Panc1 (cell line): ENCODE data around the gene CAMTA2. TPM values are rescaled to one million over a fixed set of nuclear protein-coding genes. Genes with fewer than 3 reads are reported as not detected.

Experiments
- ATAC-seq: fragments of 200-7000 bp; cut with Tn5 transposase; 2 replicates; pipeline ENCODE4 v1.9.1; 2020; ENCODE audit warnings: mild to moderate bottlenecking, moderate library complexity
- BruUV-seq: library from RNA; stranded (reverse); fragments of 400-500 nt; replicated peaks from 2 replicates; lab custom pipeline; 2021; lab: Mats Ljungman, UMichigan
- CTCF ChIA-PET: fragments of 300-600 bp; sonication (Branson Sonifier 250); formaldehyde crosslinking; loops from one replicate; lab custom pipeline; 2022; ENCODE audit warnings: antibody characterized with exemption; lab: Charles Lee
- POLR2A ChIA-PET: fragments of 300-600 bp; sonication (Branson Sonifier 250); formaldehyde crosslinking; loops from one replicate; lab custom pipeline; 2022; ENCODE audit warnings: antibody characterized with exemption; lab: Charles Lee
- DNase-seq: peaks from one replicate; pipeline ENCODE4 v3.0.0-alpha.2; 2010; ENCODE audit warnings: low read depth, low spot score
- H3K27ac ChIP-seq: 2 replicates; pipeline ENCODE4 v1.5.1; 2011; ENCODE audit warnings: mild to moderate bottlenecking, low read length, inconsistent platforms
- H3K27me3 ChIP-seq: fragments of 200-500 bp; sonication (Bioruptor generic); 2 replicates; pipeline ENCODE4 v1.6.0; 2014; ENCODE audit warnings: low read length, inconsistent platforms; ENCODE audit not compliant: control insufficient read depth, insufficient read depth
- H3K36me3 ChIP-seq: fragments of 200-500 bp; sonication (Bioruptor generic); 2 replicates; pipeline ENCODE4 v1.5.1; 2014; ENCODE audit warnings: inconsistent platforms, mild to moderate bottlenecking, low read length, moderate library complexity; ENCODE audit not compliant: control insufficient read depth, insufficient read depth
- H3K4me1 ChIP-seq: 2 replicates; pipeline ENCODE4 v1.5.1; 2011; ENCODE audit warnings: inconsistent platforms, mild to moderate bottlenecking, low read length, moderate library complexity; ENCODE audit not compliant: control insufficient read depth, insufficient read depth
- H3K4me3 ChIP-seq, 2 experiments: 2 replicates each; pipeline ENCODE4 v1.5.1; 2011 to 2012; ENCODE audit warnings: low read depth in 2 of 2, low read length in 2 of 2, mild to moderate bottlenecking in 2 of 2, inconsistent platforms in 1 of 2, moderate library complexity in 1 of 2
- H3K9me3 ChIP-seq: fragments of 200-500 bp; sonication (Bioruptor generic); 2 replicates; pipeline ENCODE4 v1.5.1; 2014; ENCODE audit warnings: low read depth, mild to moderate bottlenecking, inconsistent platforms, low read length, moderate library complexity; ENCODE audit not compliant: control insufficient read depth, insufficient read depth
- CTCF ChIP-seq: fragments of 450-650 bp; IDR thresholded peaks from 2 replicates; pipeline ENCODE4 v1.5.1; 2017; ENCODE audit warnings: mild to moderate bottlenecking
- POLR2AphosphoS5 ChIP-seq: IDR thresholded peaks from 2 replicates; pipeline ENCODE4 v1.6.1; 2012; ENCODE audit warnings: mild to moderate bottlenecking, low read depth, low read length, moderate library complexity
- REST ChIP-seq, 2 experiments: IDR thresholded peaks; 2 replicates each; pipeline ENCODE4 v1.6.1; 2011 to 2012; ENCODE audit warnings: low read depth in 2 of 2, control low read depth in 1 of 2, low read length in 1 of 2, mild to moderate bottlenecking in 1 of 2, moderate library complexity in 1 of 2; ENCODE audit not compliant: insufficient read depth in 1 of 2
- SIN3A ChIP-seq: IDR thresholded peaks from 2 replicates; pipeline ENCODE4 v1.6.1; 2012; ENCODE audit warnings: low read depth, mild to moderate bottlenecking, low read length, moderate library complexity, borderline replicate concordance; ENCODE audit not compliant: insufficient read depth
- TCF7L2 ChIP-seq: IDR thresholded peaks from 2 replicates; pipeline ENCODE4 v1.6.1; 2011; ENCODE audit warnings: mild to moderate bottlenecking, low read depth, low read length, inconsistent platforms
- in situ Hi-C: cut with HindIII; loops from 2 replicates; pipeline ENCODE4 v1.10.0; 2016; ENCODE audit warnings: low sequenced_read_pairs, low pct_unique_long_range_greater_than_20kb
- intact Hi-C: fragments of 100-400 bp; cut with micrococcal nuclease; formaldehyde crosslinking; loops from one replicate; pipeline ENCODE4 v1.10.0; 2022; ENCODE audit not compliant: unreplicated experiment
- total RNA-seq: library from RNA; stranded (reverse); gene quantifications from one replicate; pipeline ENCODE4 v1.2.1, GENCODE V29; 2021; ENCODE audit not compliant: unreplicated experiment

The CAMTA2 gene
- total RNA-seq, 1 experiment from 2014 or later = 22.7 TPM

GRCh38 chr17:4953451-4953961 lies 34.0 kb downstream of the CAMTA2 start:
- TF ChIP-seq TCF7L2 = no peak
- TF ChIP-seq REST (IDR thresholded peaks at IDR 0.05; ENCODE audit: insufficient read depth in 1 of 2, low read depth in 2 of 2, low read length in 1 of 2) = no peak
- no peak for TF ChIP-seq POLR2AphosphoS5
- TF ChIP-seq CTCF = no peak
- TF ChIP-seq SIN3A = no peak
- no TSS peak for BruUV-seq
- no peak for ATAC-seq
- H3K27ac ChIP-seq = 0 out of 2 replicates have a peak overlapping the region, but pooled peaks have one; percentile 23
- no peak overlapping the region for H3K4me3 ChIP-seq
- H3K9me3 ChIP-seq = no peaks in the 10 kb centered on the region
- H3K36me3 ChIP-seq = no peaks in the 10 kb centered on the region; the same call in 1 of the 2 replicates
- in situ Hi-C loops = no loop called here
- ChIA-PET CTCF (no interaction called here), POLR2A (no interaction called here)
- DNase-seq = no peak
- no peaks in the 10 kb centered on the region for H3K27me3 ChIP-seq
- H3K4me1 ChIP-seq = peaks cover 16% of the 10 kb centered on the region
- intact Hi-C loops = no loop called here

- CTCF ChIA-PET = no interaction called here
- no peak for ATAC-seq
These were observed 36.0 kb downstream of the CAMTA2 start for GRCh38 chr17:4951486-4951885.

GRCh38 chr17:4950746-4951204 lies 36.7 kb downstream of the CAMTA2 start, which contains the start of gene ENO3:
Gene ENO3, plus strand, starts transcription at chr17:4951119. Its CDS starts 711 bp downstream, at chr17:4951830.
- DNase-seq (no peak), ATAC-seq (no peak)
- Histone ChIP-seq H3K4me3 (peak within 1 kb of the TSS; percentile 51 to 67), H3K27me3 (no peaks in the 10 kb centered on the region), H3K27ac (peak within 1 kb of the TSS; percentile 94), H3K9me3 (no peaks in the 10 kb centered on the region), H3K36me3 (peaks cover 6% of the 10 kb centered on the region), H3K4me1 (peaks cover 16% of the 10 kb centered on the region)
- TF ChIP-seq CTCF (no peak), REST (IDR thresholded peaks at IDR 0.05; ENCODE audit: insufficient read depth in 1 of 2, low read depth in 2 of 2, low read length in 1 of 2) (no peak), TCF7L2 (no peak), POLR2AphosphoS5 (no peak), SIN3A (no peak)
- intact Hi-C loops = no loop called here
- ChIA-PET CTCF (no interaction called here), POLR2A (no interaction called here)
- in situ Hi-C loops = no loop called here
- BruUV-seq = no TSS peak

More at GRCh38 chr17:4951486-4951885, 36.0 kb downstream of the CAMTA2 start:
- intact Hi-C loops (no loop called here), in situ Hi-C loops (no loop called here)
- H3K9me3 ChIP-seq = no peaks in the 10 kb centered on the region
- H3K27me3 ChIP-seq = no peaks in the 10 kb centered on the region
- no peak for DNase-seq
- peak overlapping the region; percentile 51 to 67 for H3K4me3 ChIP-seq
- H3K36me3 ChIP-seq = peaks cover 4% of the 10 kb centered on the region; the same call in 1 of the 2 replicates
- BruUV-seq = no TSS peak
- POLR2A ChIA-PET = no interaction called here
- H3K27ac ChIP-seq = peak overlapping the region; percentile 94
- no peak for TF ChIP-seq TCF7L2
- H3K4me1 ChIP-seq = peaks cover 16% of the 10 kb centered on the region
